Mucosa of gallbladder (tissue), 1 donor: ENCODE measurements around the gene CEACAM19. TPM values are rescaled to one million over a fixed set of nuclear protein-coding genes. Genes with fewer than 3 reads are reported as not detected.
"Not testable (repeated sequence)": the region's sequence is repeated elsewhere in the genome, so short reads cannot be mapped to it uniquely, and the experiment has no call there.

Source experiments
- DNase-seq: peaks from one replicate; pipeline ENCODE4 v3.0.0-alpha.2; 2020; ENCODE audit warnings: low spot score
- total RNA-seq: library from RNA; stranded (reverse); gene quantifications from one replicate; pipeline ENCODE4 v1.2.1, GENCODE V29; 2021
- donor health status: DM: no; HTN: no; CAD: no.

CEACAM19 gene
- total RNA-seq, 1 donor from 2014 or later: 10.9 TPM

DNA sequence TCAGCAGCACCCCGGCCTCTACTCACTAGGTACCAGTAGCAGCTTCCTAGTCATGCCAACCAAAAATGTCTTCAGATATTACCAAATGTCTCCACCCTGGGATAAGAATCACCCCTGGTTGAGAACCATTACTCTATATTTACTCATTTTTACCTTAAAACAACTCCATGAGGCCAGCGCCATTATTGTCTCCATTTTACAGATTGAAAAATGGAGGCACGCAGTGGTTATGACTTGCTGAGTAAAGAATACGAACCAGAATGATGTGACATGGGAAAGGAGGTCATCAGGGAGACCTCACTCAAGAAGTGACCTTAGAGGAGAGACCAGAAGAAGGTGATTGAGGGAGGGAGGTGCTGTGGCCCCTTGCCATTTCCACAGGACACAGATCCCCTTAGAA is 2.2 kb downstream of the CEACAM19 start:
- no peak for DNase-seq

DNA sequence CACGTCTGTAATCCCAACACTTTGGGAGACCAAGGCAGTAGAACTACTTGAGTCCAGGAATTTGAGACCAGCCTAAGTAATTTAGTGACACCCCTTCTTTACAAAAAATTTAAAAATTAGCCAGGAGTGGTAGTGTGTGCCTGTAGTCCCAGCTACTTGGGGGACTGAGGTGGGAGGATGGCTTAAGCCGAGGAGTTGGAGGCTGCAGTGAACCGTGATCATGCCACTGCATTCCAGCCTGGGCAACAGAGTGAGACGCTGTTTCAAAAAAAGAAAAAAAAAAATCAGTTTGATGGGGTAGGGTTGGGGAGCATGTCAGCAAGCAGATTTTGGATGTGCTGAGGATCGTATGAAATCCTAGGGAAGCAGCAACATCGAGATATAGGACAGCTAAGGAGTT is 4.2 kb downstream of the CEACAM19 start:
- no peak for DNase-seq

GRCh38 chr19:44677019-44677811 is 5.9 kb downstream of the CEACAM19 start:
- DNase-seq: no peak

- DNase-seq: no peak
Observed at GRCh38 chr19:44680536-44680935, 9.3 kb downstream of the CEACAM19 start.

DNA sequence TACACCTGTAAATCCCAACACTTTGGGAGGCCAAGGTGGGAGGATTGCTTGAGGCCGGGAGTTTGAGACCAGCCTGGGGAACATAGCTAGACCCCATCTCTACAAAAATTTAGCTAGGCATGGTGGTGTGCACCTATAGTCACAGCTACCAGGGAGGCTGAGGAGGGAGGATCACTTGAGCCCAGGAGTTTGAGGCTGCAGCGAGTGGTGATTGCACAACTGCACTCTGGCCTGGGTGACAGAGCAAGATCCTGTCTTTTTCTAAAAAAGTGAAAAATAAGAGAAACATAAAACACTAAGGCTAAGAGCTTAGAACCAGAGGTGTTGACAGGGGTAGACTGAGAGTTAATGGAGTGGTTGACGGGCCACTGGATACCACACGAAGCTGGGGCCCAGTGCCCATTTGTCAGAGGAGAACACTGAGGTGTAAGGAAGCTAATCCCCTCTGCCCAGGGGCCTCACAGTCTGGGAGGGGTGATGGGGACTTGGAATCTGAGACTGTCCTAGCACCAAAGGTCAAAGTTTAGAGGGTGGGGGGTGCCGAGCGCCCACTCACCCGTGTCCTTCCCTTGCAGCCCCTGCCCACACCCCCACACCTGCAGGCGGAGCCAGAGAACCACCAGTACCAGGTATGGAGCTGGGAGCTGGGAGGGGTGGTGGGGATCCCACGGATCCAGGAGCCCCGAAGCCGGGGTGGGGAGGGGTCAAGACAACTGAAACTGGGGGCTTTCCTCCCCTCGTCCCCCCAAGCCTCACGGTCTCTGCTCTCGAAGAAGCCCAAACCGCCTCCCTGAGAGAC is 10.9 kb downstream of the CEACAM19 start:
- no peak for DNase-seq

DNA sequence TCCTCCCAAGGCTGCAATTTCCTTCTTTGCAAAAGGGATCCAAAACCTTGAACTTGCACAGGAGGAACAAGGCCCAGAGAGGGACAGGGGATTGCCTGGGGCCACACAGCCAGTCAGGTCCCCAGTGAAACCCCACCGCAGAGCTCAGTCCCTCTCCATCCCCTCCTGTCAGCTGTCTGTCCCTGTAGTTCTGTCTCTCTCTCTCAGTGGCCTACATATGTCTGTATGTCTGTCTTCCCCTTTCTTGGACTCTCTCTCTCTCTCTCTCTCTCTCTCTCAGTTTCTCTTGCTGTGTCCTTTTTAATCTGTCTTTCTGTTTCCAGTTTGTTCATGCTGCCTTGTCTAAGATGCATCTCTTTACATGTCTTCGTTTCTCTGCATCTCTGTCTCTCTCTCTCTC is 11.5 kb downstream of the CEACAM19 start:
- no peak for DNase-seq

- no peak for DNase-seq
Observed at GRCh38 chr19:44683434-44684210, 12.3 kb downstream of the CEACAM19 start.

GRCh38 chr19:44684396-44684795 is 13.1 kb downstream of the CEACAM19 start:
- DNase-seq: not testable (repeated sequence)

- peak; percentile 29 for DNase-seq
Observed at GRCh38 chr19:44684892-44685863, 13.9 kb downstream of the CEACAM19 start.

- no peak for DNase-seq
Observed at GRCh38 chr19:44685877-44686276, 14.6 kb downstream of the CEACAM19 start.

GRCh38 chr19:44686896-44687295 is 15.6 kb downstream of the CEACAM19 start:
- no peak for DNase-seq

DNA sequence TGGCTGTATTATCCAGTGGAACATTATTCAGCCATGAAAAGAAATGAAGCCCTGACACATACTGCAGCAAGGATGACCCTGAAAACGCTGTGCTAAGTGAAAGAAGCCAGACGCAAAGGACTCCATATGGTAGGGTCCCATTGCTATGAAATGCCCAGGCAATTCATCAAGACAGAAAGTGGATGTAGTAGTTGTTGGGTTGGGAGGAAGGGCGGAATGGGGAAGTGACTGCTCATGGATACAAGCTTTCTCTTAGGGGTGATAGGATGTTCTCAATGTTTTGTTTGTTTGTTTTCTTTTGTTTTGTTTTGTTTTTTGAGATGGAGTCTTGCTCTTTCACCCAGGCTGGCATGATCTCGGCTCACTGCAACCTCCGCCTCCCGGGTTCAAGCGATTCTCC is 16.6 kb downstream of the CEACAM19 start:
- no peak for DNase-seq

DNA sequence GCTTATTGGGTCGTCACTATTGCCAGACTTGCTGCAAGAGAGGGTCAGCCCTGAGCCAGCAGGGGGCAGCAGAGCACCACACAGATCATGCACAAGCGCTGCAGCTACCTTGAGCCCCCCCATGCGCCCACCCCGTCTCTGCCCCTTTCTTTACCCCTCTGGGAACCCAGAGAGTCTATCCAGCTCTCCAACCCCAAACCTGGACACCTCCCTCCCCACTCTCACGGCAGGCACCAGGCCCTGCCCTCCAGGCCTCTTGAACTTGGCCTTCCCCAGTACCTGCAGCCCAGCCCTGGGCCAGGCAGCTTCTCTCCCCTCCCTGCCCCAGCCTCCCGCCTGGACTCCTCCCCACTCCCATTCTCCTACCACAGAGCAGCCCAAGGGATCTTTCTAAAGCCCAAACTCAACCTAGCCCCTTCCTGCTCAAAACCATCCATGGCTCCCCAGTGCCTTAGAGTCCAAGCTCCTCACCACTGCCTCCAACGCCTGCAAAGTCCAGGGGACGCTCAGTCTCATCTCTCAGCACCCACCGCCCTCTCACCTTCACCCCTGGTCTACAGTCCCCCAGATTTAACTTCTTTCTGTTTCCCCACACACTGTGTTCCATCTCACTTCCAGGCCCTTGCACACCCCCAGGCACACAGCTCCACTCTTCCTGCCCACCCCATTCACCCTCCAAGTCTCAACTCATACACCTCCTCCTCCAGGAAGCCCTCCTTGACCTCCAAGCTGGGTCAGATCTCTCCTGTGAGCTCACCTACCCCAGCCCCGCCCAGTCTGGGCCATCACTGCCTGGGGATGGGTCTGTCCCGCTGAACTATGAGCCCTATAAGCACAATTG is 18.2 kb downstream of the CEACAM19 start:
- DNase-seq: peak; percentile 68

DNA sequence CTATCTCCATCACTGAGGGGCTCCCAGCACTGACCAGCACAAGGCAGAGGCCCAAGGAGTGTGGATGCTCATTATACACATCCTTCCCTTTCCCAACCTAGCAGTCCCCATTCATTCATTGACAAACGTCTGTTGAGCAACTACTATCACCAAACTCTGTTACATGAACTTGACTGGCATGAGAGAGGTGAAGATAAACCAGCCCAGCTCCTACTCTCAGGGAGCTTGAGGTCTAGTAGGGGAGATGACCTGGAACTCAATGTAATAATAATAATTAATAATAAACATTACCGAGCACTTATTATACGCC is 18.8 kb downstream of the CEACAM19 start:
- DNase-seq: no peak

DNA sequence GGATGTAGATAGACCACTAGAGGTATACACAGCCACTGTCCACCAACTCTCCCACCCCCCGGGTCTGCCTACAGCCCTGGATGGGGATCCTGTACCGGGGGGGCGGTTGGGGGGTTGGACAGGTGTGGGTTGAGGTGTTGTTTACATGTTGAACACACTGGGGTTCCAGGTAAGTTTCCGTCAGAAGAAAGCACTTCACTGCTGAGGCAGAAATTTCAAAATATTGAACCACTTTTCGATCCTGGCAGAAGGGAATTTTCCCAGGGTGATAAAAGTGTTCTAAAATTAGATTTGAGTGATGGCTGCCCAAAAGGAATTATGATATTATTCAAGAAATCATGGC is 21.1 kb downstream of the CEACAM19 start:
- DNase-seq: no peak

- DNase-seq: no peak
Observed at GRCh38 chr19:44694184-44694579, 22.9 kb downstream of the CEACAM19 start.

DNA sequence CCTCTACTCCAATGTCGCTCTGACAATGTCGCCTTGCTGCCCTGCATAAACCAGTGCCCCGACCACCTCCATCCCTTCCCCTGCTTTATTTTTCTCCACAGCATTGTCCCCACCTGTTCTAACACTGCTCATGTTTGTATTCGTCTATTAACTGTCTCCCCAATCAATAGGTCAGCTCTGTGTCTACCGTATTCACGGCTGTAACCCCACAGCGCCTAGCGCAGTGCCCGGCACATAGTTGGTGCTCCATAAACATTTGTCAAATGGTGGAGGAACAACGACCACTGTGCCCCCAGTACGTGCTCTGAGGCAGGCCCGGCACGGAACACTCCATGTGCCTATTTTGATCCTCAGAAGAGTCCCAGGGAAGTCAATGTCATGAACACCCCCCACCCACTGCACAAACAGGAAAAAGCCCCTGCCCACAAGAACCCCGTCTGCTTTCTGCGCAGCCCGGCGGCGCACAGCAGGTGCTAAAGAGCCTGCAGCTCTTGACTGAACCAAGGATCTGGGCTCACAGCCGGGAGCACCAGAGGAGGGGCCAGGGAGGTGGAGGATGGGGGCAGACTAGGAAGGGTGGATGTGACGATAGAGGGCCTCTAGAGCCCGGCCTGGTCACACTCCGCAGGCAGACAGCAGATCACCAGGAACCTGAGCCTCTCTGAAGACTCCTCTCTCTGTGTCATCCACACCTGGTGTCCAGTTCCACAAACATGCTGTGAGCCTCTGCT is 25.8 kb downstream of the CEACAM19 start:
- no peak for DNase-seq

DNA sequence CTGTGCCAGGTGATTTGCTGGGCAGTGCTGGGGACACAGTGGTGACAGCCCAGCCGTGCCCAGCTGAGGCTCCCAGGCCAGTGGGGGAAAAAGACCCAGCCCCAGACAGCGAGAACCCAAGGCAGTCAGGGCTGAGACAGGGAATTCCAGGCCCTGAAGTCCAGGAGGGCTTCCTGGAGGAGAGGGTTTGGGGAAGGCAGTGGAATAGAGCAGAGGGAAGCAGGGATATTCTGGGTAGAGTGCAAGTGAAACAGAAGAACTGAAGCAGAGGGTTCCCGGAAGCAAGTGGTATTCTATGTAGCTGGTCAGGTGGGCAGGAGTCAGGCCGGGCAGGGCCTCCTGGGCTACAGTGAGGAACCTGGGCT is 26.4 kb downstream of the CEACAM19 start:
- no peak for DNase-seq

- no peak for DNase-seq
Observed at GRCh38 chr19:44698492-44699201, 27.4 kb downstream of the CEACAM19 start, which contains the start of gene CEACAM16. Gene CEACAM16, plus strand, starts transcription at chr19:44699151. Its CDS starts 2,306 bp downstream, at chr19:44701457.
